ENCODE measurements around the gene IGHMBP2.

Gene IGHMBP2

GRCh38 chr11:68890490-68891231, 13.0 kb upstream of the IGHMBP2 start:
- Histone ChIP-seq H3K4me1 (ENCODE audit: control insufficient read depth, insufficient read depth, low read length, unreplicated experiment) (peaks cover 20% of the 10 kb centered on the region), H3K79me2 (ENCODE audit: control insufficient read depth, insufficient read depth, low read length, unreplicated experiment) (no peaks in the 10 kb centered on the region), H2AFZ (ENCODE audit: low read length, unreplicated experiment) (no peak overlapping the region), H3K27me3 (ENCODE audit: insufficient read depth, low read length) (no peaks in the 10 kb centered on the region), H3K27ac (ENCODE audit: low read depth, low read length) (peak overlapping the region; percentile 81), H3K4me3 (ENCODE audit: low read depth, low read length) (peak overlapping the region; percentile 24; the same call in 1 of the 2 replicates), H3K36me3 (ENCODE audit: insufficient read depth, low read length) (peaks cover 13% of the 10 kb centered on the region; the same call in 1 of the 2 replicates)

GRCh38 chr11:68891351-68891948, 12.2 kb upstream of the IGHMBP2 start:
- H3K27ac ChIP-seq (ENCODE audit: low read depth, low read length) = peak overlapping the region; percentile 70
- H2AFZ ChIP-seq (ENCODE audit: low read length, unreplicated experiment) = no peak overlapping the region
- H3K27me3 ChIP-seq (ENCODE audit: insufficient read depth, low read length) = no peaks in the 10 kb centered on the region
- peaks cover 15% of the 10 kb centered on the region; the same call in 1 of the 2 replicates for H3K36me3 ChIP-seq (ENCODE audit: insufficient read depth, low read length)
- peaks cover 20% of the 10 kb centered on the region for H3K4me1 ChIP-seq (ENCODE audit: control insufficient read depth, insufficient read depth, low read length, unreplicated experiment)
- H3K4me3 ChIP-seq (ENCODE audit: low read depth, low read length) = peak overlapping the region; percentile 40
- H3K79me2 ChIP-seq (ENCODE audit: control insufficient read depth, insufficient read depth, low read length, unreplicated experiment) = no peaks in the 10 kb centered on the region

- Histone ChIP-seq H3K79me2 (ENCODE audit: control insufficient read depth, insufficient read depth, low read length, unreplicated experiment) (no peaks in the 10 kb centered on the region), H3K27me3 (ENCODE audit: insufficient read depth, low read length) (no peaks in the 10 kb centered on the region), H3K4me3 (ENCODE audit: low read depth, low read length) (no peak overlapping the region), H3K4me1 (ENCODE audit: control insufficient read depth, insufficient read depth, low read length, unreplicated experiment) (peaks cover 20% of the 10 kb centered on the region), H3K27ac (ENCODE audit: low read depth, low read length) (no peak overlapping the region), H2AFZ (ENCODE audit: low read length, unreplicated experiment) (no peak overlapping the region), H3K36me3 (ENCODE audit: insufficient read depth, low read length) (peaks cover 15% of the 10 kb centered on the region; the same call in 1 of the 2 replicates)
Measured at GRCh38 chr11:68892576-68892975, 11.1 kb upstream of the IGHMBP2 start.

- no peaks in the 10 kb centered on the region for H3K27me3 ChIP-seq (ENCODE audit: insufficient read depth, low read length)
- H3K79me2 ChIP-seq (ENCODE audit: control insufficient read depth, insufficient read depth, low read length, unreplicated experiment) = no peaks in the 10 kb centered on the region
- H3K4me1 ChIP-seq (ENCODE audit: control insufficient read depth, insufficient read depth, low read length, unreplicated experiment) = peaks cover 20% of the 10 kb centered on the region
- H2AFZ ChIP-seq (ENCODE audit: low read length, unreplicated experiment) = no peak overlapping the region
- H3K27ac ChIP-seq (ENCODE audit: low read depth, low read length) = no peak overlapping the region
- H3K36me3 ChIP-seq (ENCODE audit: insufficient read depth, low read length) = peaks cover 15% of the 10 kb centered on the region; the same call in 1 of the 2 replicates
- no peak overlapping the region for H3K4me3 ChIP-seq (ENCODE audit: low read depth, low read length)
Measured at GRCh38 chr11:68893282-68893681, 10.4 kb upstream of the IGHMBP2 start.

- Histone ChIP-seq H3K79me2 (ENCODE audit: control insufficient read depth, insufficient read depth, low read length, unreplicated experiment) (peaks cover 9% of the 10 kb centered on the region), H3K27ac (ENCODE audit: low read depth, low read length) (no peak overlapping the region), H3K4me3 (ENCODE audit: low read depth, low read length) (no peak overlapping the region), H3K4me1 (ENCODE audit: control insufficient read depth, insufficient read depth, low read length, unreplicated experiment) (peaks cover 6% of the 10 kb centered on the region), H3K36me3 (ENCODE audit: insufficient read depth, low read length) (peaks cover 15% of the 10 kb centered on the region; the same call in 1 of the 2 replicates), H3K27me3 (ENCODE audit: insufficient read depth, low read length) (no peaks in the 10 kb centered on the region), H2AFZ (ENCODE audit: low read length, unreplicated experiment) (no peak overlapping the region)
Measured at GRCh38 chr11:68896171-68896959, 7.3 kb upstream of the IGHMBP2 start.

GRCh38 chr11:68897441-68897840, 6.2 kb upstream of the IGHMBP2 start:
- peaks cover 13% of the 10 kb centered on the region; the same call in 1 of the 2 replicates for H3K36me3 ChIP-seq (ENCODE audit: insufficient read depth, low read length)
- no peak overlapping the region for H3K4me3 ChIP-seq (ENCODE audit: low read depth, low read length)
- no peaks in the 10 kb centered on the region for H3K27me3 ChIP-seq (ENCODE audit: insufficient read depth, low read length)
- H3K79me2 ChIP-seq (ENCODE audit: control insufficient read depth, insufficient read depth, low read length, unreplicated experiment) = peaks cover 20% of the 10 kb centered on the region
- peaks cover 5% of the 10 kb centered on the region for H3K4me1 ChIP-seq (ENCODE audit: control insufficient read depth, insufficient read depth, low read length, unreplicated experiment)
- H3K27ac ChIP-seq (ENCODE audit: low read depth, low read length) = no peak overlapping the region
- H2AFZ ChIP-seq (ENCODE audit: low read length, unreplicated experiment) = no peak overlapping the region

- no peak overlapping the region for H2AFZ ChIP-seq (ENCODE audit: low read length, unreplicated experiment)
Measured at GRCh38 chr11:68900835-68901381, 2.8 kb upstream of the IGHMBP2 start.

GRCh38 chr11:68904248-68904847, 657 bp downstream of the IGHMBP2 start:
- Histone ChIP-seq H3K4me1 (ENCODE audit: control insufficient read depth, insufficient read depth, low read length, unreplicated experiment) (peaks cover 19% of the 10 kb centered on the region), H3K27me3 (ENCODE audit: insufficient read depth, low read length) (no peaks in the 10 kb centered on the region), H3K36me3 (ENCODE audit: insufficient read depth, low read length) (peaks cover 6% of the 10 kb centered on the region; the same call in 1 of the 2 replicates), H3K27ac (ENCODE audit: low read depth, low read length) (peak overlapping the region; percentile 16; the same call in 1 of the 2 replicates), H2AFZ (ENCODE audit: low read length, unreplicated experiment) (peak overlapping the region; percentile 78), H3K4me3 (ENCODE audit: low read depth, low read length) (peak overlapping the region; percentile 99), H3K79me2 (ENCODE audit: control insufficient read depth, insufficient read depth, low read length, unreplicated experiment) (peaks cover 52% of the 10 kb centered on the region)

More at GRCh38 chr11:68900835-68901381, 2.8 kb upstream of the IGHMBP2 start:
- H3K27ac ChIP-seq (ENCODE audit: low read depth, low read length) = no peak overlapping the region
- H3K27me3 ChIP-seq (ENCODE audit: insufficient read depth, low read length) = no peaks in the 10 kb centered on the region
- no peak overlapping the region for H3K4me3 ChIP-seq (ENCODE audit: low read depth, low read length)
- H3K36me3 ChIP-seq (ENCODE audit: insufficient read depth, low read length) = peaks cover 2% of the 10 kb centered on the region; the same call in 1 of the 2 replicates
- H3K4me1 ChIP-seq (ENCODE audit: control insufficient read depth, insufficient read depth, low read length, unreplicated experiment) = peaks cover 19% of the 10 kb centered on the region
- H3K79me2 ChIP-seq (ENCODE audit: control insufficient read depth, insufficient read depth, low read length, unreplicated experiment) = peaks cover 44% of the 10 kb centered on the region

- peak overlapping the region; percentile 99 for H3K4me3 ChIP-seq (ENCODE audit: low read depth, low read length)
Measured at GRCh38 chr11:68905421-68906360, 2.0 kb downstream of the IGHMBP2 start.

More at GRCh38 chr11:68905421-68906360, 2.0 kb downstream of the IGHMBP2 start:
- Histone ChIP-seq H3K27me3 (ENCODE audit: insufficient read depth, low read length) (no peaks in the 10 kb centered on the region), H3K79me2 (ENCODE audit: control insufficient read depth, insufficient read depth, low read length, unreplicated experiment) (peaks cover 50% of the 10 kb centered on the region), H3K4me1 (ENCODE audit: control insufficient read depth, insufficient read depth, low read length, unreplicated experiment) (peaks cover 19% of the 10 kb centered on the region), H2AFZ (ENCODE audit: low read length, unreplicated experiment) (no peak overlapping the region), H3K36me3 (ENCODE audit: insufficient read depth, low read length) (peaks cover 13% of the 10 kb centered on the region; the same call in 1 of the 2 replicates), H3K27ac (ENCODE audit: low read depth, low read length) (no peak overlapping the region)

All from ACC112 (cell line).